Coronary artery (tissue), 2 donors: ENCODE measurements around the gene NLRP13.

Source experiments
- DNase-seq: peaks from one replicate; pipeline ENCODE4 v3.0.0-alpha.2; 2017; ENCODE audit warnings: low spot score
- H3K27ac ChIP-seq, 2 donors: fragments of 200-600 bp; sonication (generic); one replicate each; pipeline ENCODE4 v1.5.1; 2016 to 2019
- H3K4me3 ChIP-seq: fragments of 200-600 bp; sonication (generic); 2 replicates; pipeline ENCODE4 v1.5.1; 2016; ENCODE audit warnings: mild to moderate bottlenecking, moderate library complexity
- CTCF ChIP-seq: fragments of 200-600 bp; sonication (generic); IDR thresholded peaks from one replicate; pipeline ENCODE4 v1.5.1; 2019; ENCODE audit warnings: antibody characterized with exemption

The NLRP13 gene

GRCh38 chr19:55858401-55858800, 73.7 kb downstream of the NLRP13 start:
- DNase-seq: no peak
- TF ChIP-seq CTCF: no peak
- Histone ChIP-seq H3K27ac (no peak overlapping the region), H3K4me3 (no peak overlapping the region)

GRCh38 chr19:55857974-55858373, 74.2 kb downstream of the NLRP13 start:
- no peak overlapping the region for H3K4me3 ChIP-seq
- H3K27ac ChIP-seq: no peak overlapping the region
- DNase-seq: no peak
- no peak for TF ChIP-seq CTCF

- TF ChIP-seq CTCF: no peak
- Histone ChIP-seq H3K4me3 (no peak overlapping the region), H3K27ac (no peak overlapping the region)
- DNase-seq: no peak
These were observed 75.0 kb downstream of the NLRP13 start for GRCh38 chr19:55857149-55857548.

- H3K4me3 ChIP-seq: no peak overlapping the region
- no peak for TF ChIP-seq CTCF
- no peak overlapping the region for H3K27ac ChIP-seq
- DNase-seq: no peak
These were observed 77.0 kb downstream of the NLRP13 start for GRCh38 chr19:55855160-55855559.
